ENCODE measurements around the gene PTPRK. TPM values are rescaled to one million over a fixed set of nuclear protein-coding genes. Genes with fewer than 3 reads are reported as not detected.

PTPRK gene
- total RNA-seq, 4 donors from 2014 or later: 10.3 to 36.0 (median 20.5) TPM

DNA sequence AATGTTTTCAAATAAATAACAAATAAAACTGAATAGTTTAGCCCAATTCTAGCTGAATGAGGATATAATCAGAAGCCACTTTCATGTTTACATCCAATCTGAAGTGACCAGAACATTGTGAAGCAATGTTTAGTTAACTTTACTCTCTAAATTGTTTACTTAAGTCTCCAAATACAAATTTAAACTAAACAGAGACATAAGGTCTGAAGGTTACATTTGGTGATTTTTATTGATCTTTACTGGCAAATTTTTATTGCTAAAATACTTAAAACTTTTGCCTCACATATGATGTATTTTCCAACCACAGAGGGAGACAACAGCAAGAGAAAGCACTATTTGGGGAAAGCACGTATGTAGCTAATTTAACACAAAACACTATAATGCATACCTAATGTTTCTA is 512.7 kb downstream of the PTPRK start:
- TF ChIP-seq, protein P1, sequence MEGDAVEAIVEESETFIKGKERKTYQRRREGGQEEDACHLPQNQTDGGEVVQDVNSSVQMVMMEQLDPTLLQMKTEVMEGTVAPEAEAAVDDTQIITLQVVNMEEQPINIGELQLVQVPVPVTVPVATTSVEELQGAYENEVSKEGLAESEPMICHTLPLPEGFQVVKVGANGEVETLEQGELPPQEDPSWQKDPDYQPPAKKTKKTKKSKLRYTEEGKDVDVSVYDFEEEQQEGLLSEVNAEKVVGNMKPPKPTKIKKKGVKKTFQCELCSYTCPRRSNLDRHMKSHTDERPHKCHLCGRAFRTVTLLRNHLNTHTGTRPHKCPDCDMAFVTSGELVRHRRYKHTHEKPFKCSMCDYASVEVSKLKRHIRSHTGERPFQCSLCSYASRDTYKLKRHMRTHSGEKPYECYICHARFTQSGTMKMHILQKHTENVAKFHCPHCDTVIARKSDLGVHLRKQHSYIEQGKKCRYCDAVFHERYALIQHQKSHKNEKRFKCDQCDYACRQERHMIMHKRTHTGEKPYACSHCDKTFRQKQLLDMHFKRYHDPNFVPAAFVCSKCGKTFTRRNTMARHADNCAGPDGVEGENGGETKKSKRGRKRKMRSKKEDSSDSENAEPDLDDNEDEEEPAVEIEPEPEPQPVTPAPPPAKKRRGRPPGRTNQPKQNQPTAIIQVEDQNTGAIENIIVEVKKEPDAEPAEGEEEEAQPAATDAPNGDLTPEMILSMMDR (IDR thresholded peaks at IDR 0.05): no peak
- TF ChIP-seq POLR2A (IDR thresholded peaks at IDR 0.05): no peak
- DNase-seq: no peak
- intact Hi-C loops (cut with DNase I): no loop called here
- 88 to 91% methylated on average over 1 of the region's 1 CpG for WGBS, 2 donors
- no peak overlapping the region for H3K4me3 ChIP-seq
- H3K9me3 ChIP-seq: no peaks in the 10 kb centered on the region
- no peak overlapping the region for H3K27ac ChIP-seq
- no peaks in the 10 kb centered on the region for H3K4me1 ChIP-seq
- no peaks in the 10 kb centered on the region for H3K27me3 ChIP-seq
- peaks cover 0 to 8% (median 0%) of the 10 kb centered on the region in 3 donors for H3K36me3 ChIP-seq

DNA sequence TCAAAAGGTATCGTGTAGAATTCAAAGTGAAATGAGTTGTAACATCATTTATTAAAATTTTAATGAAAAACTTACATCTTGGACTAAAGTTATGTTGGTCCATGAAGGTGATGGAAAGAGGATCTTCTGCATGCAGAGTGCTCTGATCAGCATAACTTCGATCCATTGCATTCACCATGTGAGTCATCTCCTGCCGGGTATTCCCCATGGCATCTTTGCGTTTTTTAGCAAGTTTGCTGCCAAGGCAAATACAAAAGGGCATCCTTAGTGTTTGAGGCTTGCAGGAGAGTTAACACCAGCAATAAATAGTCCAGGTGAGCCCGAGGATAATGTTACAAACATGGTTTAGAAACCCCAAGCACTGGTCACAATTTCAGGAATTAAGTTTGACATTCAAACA is 515.4 kb downstream of the PTPRK start:
- peaks cover 0 to 8% (median 0%) of the 10 kb centered on the region in 3 donors for H3K36me3 ChIP-seq
- H3K4me3 ChIP-seq: no peak overlapping the region
- no peak overlapping the region for H3K27ac ChIP-seq
- DNase-seq: no peak
- no peak for TF ChIP-seq POLR2A (IDR thresholded peaks at IDR 0.05)
- TF ChIP-seq, protein P1 (IDR thresholded peaks at IDR 0.05): no peak
- no peaks in the 10 kb centered on the region for H3K27me3 ChIP-seq
- intact Hi-C loops (cut with DNase I): no loop called here
- 37 to 44% methylated on average over 5 of the region's 5 CpGs for WGBS, 2 donors
- no peaks in the 10 kb centered on the region for H3K9me3 ChIP-seq
- H3K4me1 ChIP-seq: no peaks in the 10 kb centered on the region

DNA sequence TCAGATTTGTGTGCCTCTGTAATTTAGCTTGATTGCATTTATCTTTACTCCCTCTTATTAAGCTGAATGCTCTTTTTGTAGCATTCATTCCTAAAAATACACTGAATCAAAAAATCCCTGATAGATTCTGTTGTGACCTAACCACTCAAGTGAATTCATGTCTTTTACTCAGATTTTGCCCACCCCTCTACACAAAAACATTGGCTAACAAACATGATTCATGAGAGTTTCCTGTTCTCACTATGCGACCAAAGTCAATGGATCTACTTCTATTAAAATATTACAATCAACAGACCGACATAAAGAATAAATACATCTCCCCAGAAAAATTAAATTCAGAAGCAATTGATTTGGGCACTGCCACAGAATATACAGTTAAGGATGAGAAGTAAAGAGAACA is 520.0 kb downstream of the PTPRK start:
- Histone ChIP-seq H3K27ac (no peak overlapping the region), H3K36me3 (peaks cover 0 to 11% (median 0%) of the 10 kb centered on the region in 3 donors), H3K9me3 (no peaks in the 10 kb centered on the region), H3K4me1 (no peaks in the 10 kb centered on the region), H3K27me3 (no peaks in the 10 kb centered on the region), H3K4me3 (no peak overlapping the region)
- no peak for TF ChIP-seq POLR2A (IDR thresholded peaks at IDR 0.05)
- DNase-seq: no peak
- intact Hi-C loops (cut with DNase I): no loop called here
- WGBS, 2 donors: 76 to 95% methylated on average over 2 of the region's 2 CpGs

DNA sequence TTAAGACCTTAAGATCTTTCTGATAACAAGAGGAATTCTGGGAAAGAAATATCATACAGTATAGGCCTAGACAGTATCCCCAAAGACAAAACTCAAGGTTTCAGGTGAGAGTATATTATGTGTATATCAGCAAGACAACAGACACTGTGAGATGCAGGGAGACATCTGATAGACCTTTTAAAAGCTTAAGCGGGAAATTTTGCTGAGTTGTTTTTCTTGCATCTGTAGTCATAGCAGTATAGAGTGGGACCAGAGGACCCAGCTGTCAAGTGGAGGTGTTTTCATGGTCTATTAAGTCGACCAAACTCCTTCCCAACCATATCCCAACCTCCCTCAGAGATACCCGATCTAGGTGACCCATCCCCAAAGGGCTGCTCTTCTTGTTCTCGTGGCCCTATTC is 521.4 kb downstream of the PTPRK start:
- no peaks in the 10 kb centered on the region for H3K27me3 ChIP-seq
- H3K36me3 ChIP-seq: peaks cover 0 to 3% (median 0%) of the 10 kb centered on the region in 3 donors
- TF ChIP-seq POLR2A (IDR thresholded peaks at IDR 0.05): no peak
- TF ChIP-seq, protein P1 (IDR thresholded peaks at IDR 0.05): no peak
- H3K4me1 ChIP-seq: no peaks in the 10 kb centered on the region
- H3K4me3 ChIP-seq: no peak overlapping the region
- no peak overlapping the region for H3K27ac ChIP-seq
- 81 to 84% methylated on average over 4 of the region's 4 CpGs for WGBS, 2 donors
- H3K9me3 ChIP-seq: no peaks in the 10 kb centered on the region
- intact Hi-C loops (cut with DNase I): no loop called here
- no peak for DNase-seq

DNA sequence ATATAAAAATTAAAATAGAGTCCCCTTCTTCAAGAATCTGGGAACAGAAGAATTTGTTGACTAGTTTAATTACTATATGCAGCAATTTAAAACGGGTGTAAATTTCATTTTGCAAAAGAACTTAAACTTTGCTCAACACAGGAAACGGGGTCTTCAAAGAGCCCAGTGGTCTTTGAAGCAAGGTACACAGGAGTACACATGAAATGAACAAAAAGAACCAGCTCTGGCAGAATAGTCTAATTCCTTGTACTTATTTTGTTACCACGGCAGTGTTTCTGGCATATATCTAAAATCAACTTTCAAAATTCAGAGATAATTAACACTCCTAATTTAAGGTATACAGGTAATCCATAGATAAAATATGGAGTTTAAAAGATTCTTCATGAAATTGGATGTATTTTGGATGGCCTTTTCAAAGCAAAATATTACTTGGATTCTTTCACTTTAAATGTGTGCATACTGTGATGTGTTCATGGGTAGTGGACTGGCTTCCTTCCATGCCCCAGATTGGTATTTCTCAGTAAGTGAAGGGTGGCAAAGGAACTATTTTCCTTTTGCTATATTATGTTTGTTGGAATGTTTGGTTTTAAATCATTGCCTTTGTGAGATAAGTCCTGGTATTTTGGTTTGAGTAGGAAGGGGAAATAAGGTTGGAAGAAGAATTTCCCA is 522.8 kb downstream of the PTPRK start:
- no peaks in the 10 kb centered on the region for H3K4me1 ChIP-seq
- no peak overlapping the region for H3K27ac ChIP-seq
- no peak for TF ChIP-seq POLR2A (IDR thresholded peaks at IDR 0.05)
- TF ChIP-seq, protein P1 (IDR thresholded peaks at IDR 0.05): no peak
- peaks cover 0 to 3% (median 0%) of the 10 kb centered on the region in 3 donors for H3K36me3 ChIP-seq
- DNase-seq: no peak
- H3K27me3 ChIP-seq: no peaks in the 10 kb centered on the region
- 85 to 91% methylated on average over 3 of the region's 3 CpGs for WGBS, 2 donors
- no peaks in the 10 kb centered on the region for H3K9me3 ChIP-seq
- no peak overlapping the region for H3K4me3 ChIP-seq
- intact Hi-C loops (cut with DNase I): no loop called here
